Left forelimb (tissue), 1 donor: ENCODE measurements around the gene URM1.
A peak's percentile ranks its signal among the peaks of the same experiment; 100 is the strongest.
"Not testable (repeated sequence)": the region's sequence is repeated elsewhere in the genome, so short reads cannot be mapped to it uniquely, and the experiment has no call there.

Source experiments
- DNase-seq: peaks from one replicate; pipeline ENCODE4 v3.0.0-alpha.2; 2018; ENCODE audit warnings: low spot score

Gene URM1

DNA sequence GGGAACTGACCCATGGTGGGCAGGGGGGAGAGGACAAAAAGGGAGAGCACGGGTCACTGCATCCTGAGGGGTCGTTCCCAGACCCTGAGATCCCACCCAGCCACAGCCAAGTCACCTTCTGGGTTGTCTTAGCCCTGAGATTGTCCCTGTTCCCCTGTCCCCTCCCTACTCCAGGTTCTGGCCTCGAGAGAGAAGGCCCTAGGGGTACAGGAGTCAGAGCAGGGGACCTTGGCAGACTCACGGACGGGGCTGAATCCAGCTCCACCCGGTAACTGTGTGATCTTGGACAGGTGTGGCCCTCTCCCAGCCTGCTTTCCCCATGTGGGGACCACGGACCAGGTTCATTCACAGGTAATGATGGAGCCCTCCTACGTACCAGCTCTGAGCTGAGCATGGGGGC is 38.3 kb downstream of the URM1 start:
- no peak for DNase-seq

- DNase-seq = no peak
Observed at GRCh38 chr9:128409978-128410377, 38.8 kb downstream of the URM1 start.

GRCh38 chr9:128411364-128412119 is 40.4 kb downstream of the URM1 start:
- no peak for DNase-seq

DNA sequence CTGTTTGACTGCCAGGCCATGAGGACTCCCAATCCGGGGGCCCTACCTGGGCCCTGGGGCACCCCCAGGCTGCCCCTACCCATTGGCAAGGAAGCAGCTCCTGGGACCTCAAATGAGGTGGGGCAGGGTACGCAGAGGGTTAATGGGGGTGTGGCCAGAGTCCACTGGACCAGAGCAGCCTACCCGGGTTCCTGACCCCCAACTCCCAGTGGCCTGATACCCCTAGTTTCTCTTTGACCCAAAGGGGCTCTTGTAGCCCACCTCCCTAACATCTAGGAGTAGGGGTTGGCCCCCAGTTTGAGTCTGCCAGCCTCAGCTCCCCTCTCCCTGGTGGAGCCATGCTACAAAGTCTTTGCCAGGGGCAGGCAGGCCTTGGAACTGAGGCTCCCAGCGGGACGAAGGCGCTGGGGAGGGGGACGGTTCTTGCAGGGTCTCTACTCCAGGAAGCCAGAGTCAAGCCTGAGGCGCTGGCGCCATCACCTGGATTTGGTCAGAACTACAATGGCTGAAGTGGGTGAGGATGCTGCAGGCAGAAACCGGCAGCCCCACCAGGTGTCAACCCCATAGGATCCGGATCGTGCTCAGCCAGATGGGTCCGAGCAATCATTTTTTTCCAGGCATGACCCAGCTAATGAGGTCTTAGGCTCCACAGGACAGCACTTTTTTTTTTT is 41.1 kb downstream of the URM1 start:
- peak; percentile 82 for DNase-seq

GRCh38 chr9:128413728-128414127 is 42.6 kb downstream of the URM1 start:
- DNase-seq = not testable (repeated sequence)

GRCh38 chr9:128414461-128414860 is 43.3 kb downstream of the URM1 start:
- DNase-seq = no peak

DNA sequence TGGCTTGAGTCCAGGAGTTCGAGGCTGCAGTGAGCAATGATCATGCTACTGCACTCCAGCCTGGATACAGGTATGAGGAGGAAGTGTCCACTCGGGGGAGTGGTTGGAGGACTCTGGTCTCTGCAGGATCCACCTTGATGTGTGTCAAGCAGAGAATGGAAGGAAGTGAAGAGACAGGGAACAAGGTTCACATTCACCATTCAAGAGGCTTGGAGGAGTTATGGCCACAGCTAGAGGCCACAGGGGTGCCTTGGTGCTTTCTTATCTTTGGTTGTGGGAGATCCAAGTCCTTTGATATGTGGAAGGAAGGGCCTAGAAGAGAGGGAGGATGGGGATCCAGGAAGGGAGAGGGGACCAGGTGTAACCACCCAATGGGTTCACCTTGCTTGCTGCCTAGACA is 44.1 kb downstream of the URM1 start:
- no peak for DNase-seq

DNA sequence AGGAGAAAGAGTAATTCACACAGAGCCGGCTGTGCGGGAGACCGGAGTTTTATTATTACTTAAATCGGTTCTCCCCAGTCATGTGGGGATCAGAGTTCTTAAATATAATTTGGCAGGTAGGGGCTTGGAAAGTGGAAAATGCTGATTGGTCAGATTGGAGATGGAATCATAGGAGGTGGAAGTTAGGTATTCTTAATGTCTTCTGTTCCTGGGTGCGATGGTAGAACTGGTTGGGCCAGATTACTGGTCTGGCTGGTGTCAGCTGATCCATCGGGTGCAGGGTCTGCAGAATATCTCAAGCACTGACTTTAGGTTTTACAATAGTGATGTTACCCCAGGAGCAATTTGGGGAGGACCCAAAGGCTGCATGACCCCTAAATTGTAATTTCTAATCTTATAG is 44.8 kb downstream of the URM1 start:
- DNase-seq = no peak

DNA sequence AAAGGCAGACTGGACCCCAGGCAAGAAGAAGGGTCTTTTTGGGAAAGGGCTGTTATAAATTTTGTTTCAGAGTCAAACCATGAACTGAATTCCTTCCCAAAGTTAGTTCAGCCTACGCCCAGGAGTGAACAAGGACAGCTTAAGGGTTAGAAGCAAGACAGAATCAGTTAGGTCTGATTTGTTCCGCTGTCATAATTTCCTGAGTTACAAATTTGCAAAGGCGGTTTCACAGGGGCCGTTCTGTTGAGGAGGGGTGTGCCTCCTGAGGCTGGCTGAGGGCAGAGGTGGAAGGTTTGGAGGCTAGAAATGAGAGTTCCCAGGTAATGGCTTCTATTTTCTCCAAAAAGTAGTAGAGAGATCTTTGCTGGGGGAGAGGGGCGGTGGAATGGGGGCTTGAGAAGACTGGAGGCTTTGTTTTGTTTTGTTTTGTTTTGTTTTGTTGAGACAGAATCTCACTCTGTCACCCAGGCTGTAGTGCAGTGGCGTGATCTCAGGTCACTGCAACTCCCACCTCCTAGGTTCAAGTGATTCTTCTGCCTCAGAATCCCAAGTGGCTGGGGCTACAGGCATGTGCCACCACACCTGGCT is 45.4 kb downstream of the URM1 start:
- DNase-seq = no peak

DNA sequence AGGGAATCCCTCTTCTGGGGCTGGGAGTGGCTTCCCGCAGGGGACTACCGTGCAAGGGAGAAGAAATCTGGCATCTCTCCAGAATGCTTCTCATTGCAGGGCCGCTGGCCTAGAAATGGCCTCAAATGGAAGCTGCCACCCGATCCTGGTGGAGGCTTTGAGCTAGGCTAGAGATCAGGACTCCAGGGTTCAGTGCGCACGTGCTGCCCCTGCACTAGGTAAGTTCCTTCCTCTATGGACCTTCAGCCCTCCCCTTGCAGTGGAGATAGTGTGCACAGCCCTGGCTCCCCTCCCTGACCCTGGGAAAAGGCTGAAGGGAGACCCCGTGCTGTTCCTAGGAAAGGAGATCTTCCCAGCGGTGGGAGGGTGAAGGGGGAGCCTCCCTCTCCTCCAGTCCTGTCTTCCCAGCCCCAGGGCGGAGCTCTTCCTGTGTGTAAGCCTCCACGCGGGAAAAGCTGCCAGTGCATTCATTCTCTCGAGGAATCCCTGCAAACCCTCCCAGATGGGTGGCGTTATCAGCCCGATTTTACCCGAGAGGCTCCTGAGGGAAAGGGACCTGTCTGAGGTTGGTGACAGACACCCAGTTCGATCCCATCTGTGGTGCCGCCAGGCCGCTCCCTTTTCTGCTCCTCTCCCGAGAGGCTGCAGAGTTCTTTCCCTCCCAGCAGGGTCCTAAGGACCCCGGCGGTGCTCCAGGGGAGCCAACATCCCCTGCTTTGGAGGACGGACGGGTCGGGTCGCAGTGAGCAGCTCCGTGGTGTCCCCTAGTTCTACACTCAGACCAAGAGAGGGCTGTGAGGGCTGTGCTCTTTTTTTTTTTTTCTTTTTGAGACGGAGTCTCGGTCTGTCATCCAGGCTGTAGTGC is 48.1 kb downstream of the URM1 start:
- no peak for DNase-seq

DNA sequence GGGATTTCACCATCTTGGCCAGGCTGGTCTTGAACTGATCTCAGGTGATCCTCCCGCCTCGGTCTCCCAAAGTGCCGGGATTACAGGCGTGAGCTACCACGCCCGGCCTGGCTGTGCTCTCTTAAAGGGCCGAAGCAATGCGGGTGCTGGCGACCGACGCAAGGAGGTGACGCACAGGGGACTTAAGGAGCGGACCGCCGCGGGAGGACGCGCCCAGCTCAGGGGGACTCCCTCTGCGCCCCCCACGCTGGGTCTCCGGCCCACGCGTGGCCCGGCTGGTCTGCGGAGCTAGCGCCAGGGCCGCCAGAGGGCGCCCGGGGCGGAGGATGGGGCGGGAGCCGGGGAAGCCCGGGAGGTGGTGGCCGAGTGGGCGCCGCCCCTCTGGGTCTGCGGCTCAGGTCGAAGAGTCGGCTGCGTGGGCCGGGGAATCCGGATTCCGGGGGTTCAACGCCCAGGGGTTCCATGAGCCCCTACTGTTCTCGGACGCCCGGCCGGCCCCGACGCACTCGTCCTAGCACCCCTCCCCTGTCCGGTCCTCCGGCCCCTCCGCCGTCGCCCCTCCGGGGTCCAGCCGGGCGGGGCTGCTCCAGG is 49.0 kb downstream of the URM1 start:
- DNase-seq = peak; percentile 89

DNA sequence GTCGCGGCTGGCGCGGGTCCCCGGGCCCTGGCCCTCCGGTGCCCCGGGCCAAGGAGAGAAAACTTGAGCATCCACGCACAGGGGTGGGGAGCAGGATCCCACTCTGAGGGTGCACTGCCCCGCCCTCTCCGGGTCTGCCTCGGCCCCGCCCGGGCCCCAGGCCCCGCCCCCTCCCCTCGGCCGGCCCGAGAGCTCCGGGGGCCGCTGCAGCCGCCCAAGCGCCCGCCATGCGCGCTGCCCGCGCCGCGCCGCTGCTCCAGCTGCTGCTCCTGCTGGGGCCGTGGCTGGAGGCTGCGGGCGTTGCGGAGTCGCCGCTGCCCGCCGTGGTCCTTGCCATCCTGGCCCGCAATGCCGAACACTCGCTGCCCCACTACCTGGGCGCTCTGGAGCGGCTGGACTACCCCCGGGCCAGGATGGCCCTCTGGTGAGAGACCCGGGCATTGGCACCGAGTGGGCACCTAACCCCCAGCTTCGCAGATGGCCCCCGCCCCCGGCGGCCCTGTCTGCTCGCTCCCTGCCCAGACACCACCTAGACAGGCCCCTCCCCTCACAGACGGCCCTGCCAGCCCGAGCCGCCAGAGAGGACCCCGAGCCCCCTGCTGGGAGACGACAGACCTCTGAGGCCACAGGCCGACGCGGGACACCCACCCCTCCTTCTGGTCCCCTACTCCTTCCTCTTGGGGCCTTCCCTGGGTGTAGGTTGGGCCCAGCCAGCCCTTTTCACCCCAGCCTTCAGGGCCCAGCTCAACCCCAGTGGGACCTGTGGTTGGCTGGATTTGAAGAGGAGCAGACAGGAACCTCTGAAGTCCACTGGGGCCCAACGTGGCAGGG is 49.7 kb downstream of the URM1 start, which contains the start of gene CERCAM:
Gene CERCAM, plus strand, starts transcription at position 207 of the 831 bp plus-strand sequence. Its CDS starts 21 bp downstream, at position 228.
- peak; percentile 85 for DNase-seq

GRCh38 chr9:128421482-128421996 is 50.4 kb downstream of the URM1 start:
- DNase-seq = no peak

- DNase-seq = not testable (repeated sequence)
Observed at GRCh38 chr9:128422022-128422782, 51.0 kb downstream of the URM1 start.

GRCh38 chr9:128422783-128423150 is 51.6 kb downstream of the URM1 start:
- DNase-seq = no peak

DNA sequence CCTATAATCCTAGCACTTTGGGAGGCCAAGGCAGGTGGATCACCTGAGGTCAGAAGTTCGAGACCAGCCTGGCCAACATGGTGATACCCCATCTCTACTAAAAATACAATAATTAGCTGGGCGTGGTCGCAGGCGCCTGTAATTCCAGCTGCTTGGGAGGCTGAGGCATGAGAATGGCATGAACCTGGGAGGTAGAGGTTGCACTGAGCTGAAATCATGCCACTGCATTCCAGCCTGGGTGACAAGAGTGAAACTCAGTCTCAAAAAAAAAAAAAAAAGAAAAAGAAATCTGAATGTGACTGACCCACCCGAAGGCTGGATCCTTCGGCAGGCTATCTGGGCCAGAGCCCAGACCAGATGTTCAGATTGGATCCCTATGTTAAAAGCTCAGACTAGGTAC is 52.2 kb downstream of the URM1 start:
- not testable (repeated sequence) for DNase-seq

GRCh38 chr9:128424268-128424780 is 53.1 kb downstream of the URM1 start:
- no peak for DNase-seq

DNA sequence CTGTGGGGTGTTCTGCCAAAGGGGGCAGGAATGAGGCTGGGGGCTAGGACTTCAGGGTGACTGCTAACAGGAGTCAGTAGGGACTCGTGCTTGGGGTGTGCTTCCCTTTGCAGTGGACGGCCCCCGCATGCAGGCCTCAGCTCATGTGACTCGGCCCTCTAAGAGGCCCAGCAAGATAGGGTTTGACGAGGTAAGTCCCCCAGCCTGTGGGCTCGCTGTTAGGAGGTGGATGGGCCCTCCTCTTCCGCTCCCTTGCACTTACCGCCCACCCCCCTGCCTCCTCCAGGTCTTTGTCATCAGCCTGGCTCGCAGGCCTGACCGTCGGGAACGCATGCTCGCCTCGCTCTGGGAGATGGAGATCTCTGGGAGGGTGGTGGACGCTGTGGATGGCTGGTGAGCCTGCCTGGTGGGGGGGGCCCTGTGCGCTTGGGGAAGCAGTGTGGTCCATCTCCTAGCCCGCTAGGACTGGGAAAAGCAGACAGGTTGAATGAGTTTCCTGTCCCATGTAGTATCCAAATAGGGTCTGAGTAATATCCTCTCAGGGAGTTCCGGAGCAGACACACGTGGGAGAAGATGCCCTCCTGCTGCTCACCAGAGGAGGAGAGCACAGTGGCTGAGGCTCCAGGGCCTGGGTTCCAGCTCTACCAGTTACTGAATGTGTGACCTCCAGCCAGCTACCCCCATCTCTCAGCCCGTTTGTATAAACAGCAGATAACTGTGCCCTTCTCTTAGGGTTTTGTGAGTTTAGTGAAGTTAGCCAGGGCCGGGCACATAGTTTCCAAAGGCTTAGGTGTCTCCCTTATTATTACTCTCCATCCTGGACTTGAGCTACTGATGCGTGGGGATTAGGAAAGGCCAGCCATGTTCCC is 57.7 kb downstream of the URM1 start:
- DNase-seq = no peak
